HCT116 (cell line): ENCODE results near the gene LRCH3. TPM values are rescaled to one million over a fixed set of nuclear protein-coding genes. Genes with fewer than 3 reads are reported as not detected.

Source experiments
- ATAC-seq: fragments of 200-7000 bp; cut with Tn5 transposase; 2 replicates; pipeline ENCODE4 v1.9.1; 2020; ENCODE audit warnings: mild to moderate bottlenecking, moderate library complexity
- BruUV-seq: library from RNA; stranded (reverse); fragments of 400-500 nt; replicated peaks from 2 replicates; lab custom pipeline; 2021; lab: Mats Ljungman, UMichigan
- CTCF ChIA-PET: fragments of 300-600 bp; sonication (Branson Sonifier 250); formaldehyde crosslinking; loops from one replicate; lab custom pipeline; 2021; ENCODE audit warnings: antibody characterized with exemption; lab: Charles Lee
- POLR2A ChIA-PET: fragments of 300-600, 350-600 bp; sonication (Branson Sonifier 250); formaldehyde crosslinking; loops from one replicate; lab custom pipeline; 2021; ENCODE audit warnings: antibody characterized with exemption; lab: Charles Lee
- RAD21 ChIA-PET, 2 experiments: fragments of 300-600 bp; sonication (Branson Sonifier 250); formaldehyde crosslinking; loops; one replicate each; lab custom pipeline; 2023; ENCODE audit warnings: low total read pairs in 2 of 2; ENCODE audit not compliant: uncharacterized antibody in 2 of 2, unreplicated experiment in 2 of 2, low non-redundant PET in 1 of 2; lab: Charles Lee
- DNase-seq: peaks from one replicate; pipeline ENCODE4 v3.0.0-alpha.2; 2010; ENCODE audit warnings: low read depth, low spot score
- H2AFZ ChIP-seq: fragments of 200-600 bp; shearing (Covaris generic), sonication (generic); 2 replicates; pipeline ENCODE4 v1.6.1; 2017; ENCODE audit warnings: low read depth, mixed run types, mixed read lengths, antibody characterized with exemption, low read length; ENCODE audit not compliant: poor library complexity, severe bottlenecking
- H3K27ac ChIP-seq: 2 replicates; pipeline ENCODE4 v1.5.1; 2012; ENCODE audit warnings: low read depth, low read length
- H3K27me3 ChIP-seq: fragments of 200-600 bp; sonication (generic); 2 replicates; pipeline ENCODE4 v1.6.1; 2016; ENCODE audit warnings: mixed run types, low read length, mixed read lengths; ENCODE audit not compliant: insufficient read depth
- H3K36me3 ChIP-seq, 2 experiments: fragments of 200-500 bp in 1 of 2; fragments of 200-600 bp in 1 of 2; sonication (Bioruptor generic) in 1 of 2; sonication (generic) in 1 of 2; 2 replicates each; pipeline versions ENCODE4 v1.5.1 to v1.6.1; 2014 to 2016; ENCODE audit warnings: low read length in 2 of 2, inconsistent platforms in 1 of 2, mixed read lengths in 1 of 2, mixed run types in 1 of 2; ENCODE audit not compliant: insufficient read depth in 2 of 2, control insufficient read depth in 1 of 2
- H3K4me1 ChIP-seq, 2 experiments: fragments of 200-600 bp in 1 of 2; sonication (generic) in 1 of 2; 2 replicates each; pipeline versions ENCODE4 v1.5.1 to v1.6.1; 2012 to 2017; ENCODE audit warnings: low read length in 2 of 2, inconsistent platforms in 1 of 2, mild to moderate bottlenecking in 1 of 2, mixed read lengths in 1 of 2, mixed run types in 1 of 2, moderate library complexity in 1 of 2; ENCODE audit not compliant: insufficient read depth in 2 of 2, control insufficient read depth in 1 of 2
- H3K4me2 ChIP-seq: fragments of 200-600 bp; sonication (generic); 2 replicates; pipeline ENCODE4 v1.6.1; 2017; ENCODE audit warnings: mixed run types, low read length, mixed read lengths
- H3K4me3 ChIP-seq, 2 experiments: fragments of 200-600 bp in 1 of 2; sonication (generic) in 1 of 2; replicated peaks in 1 of 2; 2 replicates each; pipeline ENCODE4 v1.5.1; 2011 to 2016; ENCODE audit warnings: low read length in 2 of 2, control low read depth in 1 of 2, low read depth in 1 of 2, mild to moderate bottlenecking in 1 of 2, mixed read lengths in 1 of 2, mixed run types in 1 of 2
- H3K79me2 ChIP-seq: fragments of 200-600 bp; sonication (generic); 2 replicates; pipeline ENCODE4 v1.6.1; 2017; ENCODE audit warnings: mild to moderate bottlenecking, mixed run types, low read length, moderate library complexity, mixed read lengths; ENCODE audit not compliant: insufficient read depth
- H3K9ac ChIP-seq: fragments of 200-600 bp; sonication (generic); 2 replicates; pipeline ENCODE4 v1.6.1; 2016; ENCODE audit warnings: low read length, mixed read lengths
- H3K9me2 ChIP-seq: fragments of 200-600 bp; sonication (generic), shearing (Covaris generic); 2 replicates; pipeline ENCODE4 v1.6.1; 2017; ENCODE audit warnings: mixed run types, mild to moderate bottlenecking, moderate library complexity; ENCODE audit not compliant: insufficient read depth
- H3K9me3 ChIP-seq, 2 experiments: fragments of 200-500 bp in 1 of 2; fragments of 200-600 bp in 1 of 2; sonication (Bioruptor generic) in 1 of 2; sonication (generic) in 1 of 2; 2 replicates each; pipeline ENCODE4 v1.6.1; 2014 to 2017; ENCODE audit warnings: low read length in 2 of 2, mixed read lengths in 2 of 2, inconsistent platforms in 1 of 2, low read depth in 1 of 2, mild to moderate bottlenecking in 1 of 2, mixed run types in 1 of 2, moderate library complexity in 1 of 2; ENCODE audit not compliant: control insufficient read depth in 1 of 2, insufficient read depth in 1 of 2
- H4K20me1 ChIP-seq: fragments of 200-600 bp; sonication (generic), shearing (Covaris generic); 2 replicates; pipeline ENCODE4 v1.6.1; 2017; ENCODE audit warnings: mixed run types, mild to moderate bottlenecking, moderate library complexity; ENCODE audit not compliant: insufficient read depth
- ATF3 ChIP-seq: IDR thresholded peaks from 2 replicates; pipeline ENCODE4 v1.6.1; 2012
- EZH2phosphoT487 ChIP-seq: fragments of 200-600 bp; IDR thresholded peaks from 2 replicates; pipeline ENCODE4 v1.6.1; 2018; ENCODE audit warnings: antibody characterized with exemption, borderline replicate concordance
- POLR2AphosphoS5 ChIP-seq: IDR thresholded peaks from 2 replicates; pipeline ENCODE4 v1.6.1; 2011; ENCODE audit warnings: mild to moderate bottlenecking, low read depth, low read length, moderate library complexity
- SP1 ChIP-seq: IDR thresholded peaks from 2 replicates; pipeline ENCODE4 v1.6.1; 2012; ENCODE audit warnings: low read depth
- ZBTB33 ChIP-seq: IDR thresholded peaks from 2 replicates; pipeline ENCODE4 v1.6.1; 2011; ENCODE audit warnings: mild to moderate bottlenecking, low read length, moderate library complexity; ENCODE audit not compliant: insufficient replicate concordance; ENCODE audit errors: extremely low read depth
- ZFX ChIP-seq: fragments of 450-650 bp; IDR thresholded peaks from 2 replicates; pipeline ENCODE4 v1.6.1; 2017
- intact Hi-C: fragments of 100-400 bp; cut with micrococcal nuclease; formaldehyde crosslinking; loops from 2 replicates; pipeline ENCODE4 v1.10.0; 2022
- total RNA-seq: library from RNA; stranded (reverse); gene quantifications from one replicate; pipeline ENCODE4 v1.2.1, GENCODE V29; 2021; ENCODE audit not compliant: unreplicated experiment

Gene LRCH3
- total RNA-seq, 1 experiment from 2014 or later, result 38.1 TPM

- BruUV-seq, result no TSS peak
- H3K4me1 ChIP-seq, result peaks cover 0 to 15% of the 10 kb centered on the region in 2 experiments; a peak in 1 of 4 replicates
- H2AFZ ChIP-seq, result no peak overlapping the region
- H3K36me3 ChIP-seq, result no peaks in the 10 kb centered on the region
- no peak for DNase-seq
- no peak overlapping the region for H3K4me2 ChIP-seq
- TF ChIP-seq SP1 (no peak), EZH2phosphoT487 (no peak), ZFX (no peak), ATF3 (no peak), ZBTB33 (no peak), POLR2AphosphoS5 (no peak)
- H3K9me2 ChIP-seq, result no peaks in the 10 kb centered on the region
- no peak for ATAC-seq
- H3K9me3 ChIP-seq, result no peaks in the 10 kb centered on the region
- no peak overlapping the region for H3K4me3 ChIP-seq
- CTCF ChIA-PET, result interaction anchor here (1.6 kb wide), 1 partner anchor 13 kb away, joined by 3 read pairs; no protein-coding TSS in a partner anchor
- RAD21 ChIA-PET, result interaction anchor here in 1 of 2 experiments (0.6 kb wide), 1 partner anchor 40 kb away, joined by 3 read pairs; no protein-coding TSS in a partner anchor
- H3K9ac ChIP-seq, result no peak overlapping the region
- H3K27me3 ChIP-seq, result no peaks in the 10 kb centered on the region
- POLR2A ChIA-PET, result no interaction called here
- no peaks in the 10 kb centered on the region for H4K20me1 ChIP-seq
- H3K27ac ChIP-seq, result no peak overlapping the region
- peaks cover 27% of the 10 kb centered on the region for H3K79me2 ChIP-seq
- intact Hi-C loops, result no loop called here
Observed at GRCh38 chr3:197789309-197789708, 1.7 kb upstream of the LRCH3 start.

- H3K4me1 ChIP-seq, result peaks cover 0 to 15% of the 10 kb centered on the region in 2 experiments; a peak in 1 of 4 replicates
- H3K9me3 ChIP-seq, result no peaks in the 10 kb centered on the region
- no peaks in the 10 kb centered on the region for H3K36me3 ChIP-seq
- no peak overlapping the region for H3K9ac ChIP-seq
- DNase-seq (no peak), ATAC-seq (no peak)
- no peak overlapping the region for H3K27ac ChIP-seq
- no peaks in the 10 kb centered on the region for H3K27me3 ChIP-seq
- intact Hi-C loops, result loop anchor here (10.0 kb wide), 1 partner anchor 105 kb away; no protein-coding TSS in a partner anchor
- ChIA-PET POLR2A (interaction anchor here (0.9 kb wide), 1 partner anchor 37 kb away, joined by 3 read pairs; no protein-coding TSS in a partner anchor), CTCF (no interaction called here), RAD21 (no interaction called here)
- H4K20me1 ChIP-seq, result no peaks in the 10 kb centered on the region
- no TSS peak for BruUV-seq
- H3K4me3 ChIP-seq, result no peak overlapping the region
- no peak overlapping the region for H3K4me2 ChIP-seq
- no peaks in the 10 kb centered on the region for H3K9me2 ChIP-seq
- H3K79me2 ChIP-seq, result peaks cover 34% of the 10 kb centered on the region
- H2AFZ ChIP-seq, result no peak overlapping the region
- no peak for TF ChIP-seq POLR2AphosphoS5
Observed at GRCh38 chr3:197790033-197790432, 1.0 kb upstream of the LRCH3 start.
